ENCODE data around the gene SCP2.

- TF ChIP-seq CTCF (conservative IDR thresholded peaks at IDR 0.05; ENCODE audit: low read length) (no peak), EZH2phosphoT487 (IDR thresholded peaks at IDR 0.05; ENCODE audit: borderline replicate concordance, low read depth, low read length) (no peak)
These were observed 116.2 kb downstream of the SCP2 start for GRCh38 chr1:53043271-53043670.

All from OCI-LY7 (cell line).